Epithelial cell of esophagus (primary cell): ENCODE data around the gene APP.

Experiments
- DNase-seq: peaks from one replicate; pipeline ENCODE4 v3.0.0; 2010; ENCODE audit warnings: low read depth
- H3K4me3 ChIP-seq: 2 replicates; pipeline ENCODE4 v1.5.1; 2011; ENCODE audit warnings: mild to moderate bottlenecking, low read length, control low read depth
- TF ChIP-seq, protein P1 (sequence below): IDR thresholded peaks from 2 replicates; pipeline ENCODE4 v1.5.1; 2011; ENCODE audit warnings: low read depth, mild to moderate bottlenecking, low read length, control low read depth, inconsistent platforms; ENCODE audit not compliant: insufficient read depth; ENCODE audit errors: missing control alignments

Gene APP

GRCh38 chr21:26177187-26177586 lies 6.6 kb upstream of the APP start:
- DNase-seq, result no peak
- no peak overlapping the region for H3K4me3 ChIP-seq
- TF ChIP-seq, protein P1, sequence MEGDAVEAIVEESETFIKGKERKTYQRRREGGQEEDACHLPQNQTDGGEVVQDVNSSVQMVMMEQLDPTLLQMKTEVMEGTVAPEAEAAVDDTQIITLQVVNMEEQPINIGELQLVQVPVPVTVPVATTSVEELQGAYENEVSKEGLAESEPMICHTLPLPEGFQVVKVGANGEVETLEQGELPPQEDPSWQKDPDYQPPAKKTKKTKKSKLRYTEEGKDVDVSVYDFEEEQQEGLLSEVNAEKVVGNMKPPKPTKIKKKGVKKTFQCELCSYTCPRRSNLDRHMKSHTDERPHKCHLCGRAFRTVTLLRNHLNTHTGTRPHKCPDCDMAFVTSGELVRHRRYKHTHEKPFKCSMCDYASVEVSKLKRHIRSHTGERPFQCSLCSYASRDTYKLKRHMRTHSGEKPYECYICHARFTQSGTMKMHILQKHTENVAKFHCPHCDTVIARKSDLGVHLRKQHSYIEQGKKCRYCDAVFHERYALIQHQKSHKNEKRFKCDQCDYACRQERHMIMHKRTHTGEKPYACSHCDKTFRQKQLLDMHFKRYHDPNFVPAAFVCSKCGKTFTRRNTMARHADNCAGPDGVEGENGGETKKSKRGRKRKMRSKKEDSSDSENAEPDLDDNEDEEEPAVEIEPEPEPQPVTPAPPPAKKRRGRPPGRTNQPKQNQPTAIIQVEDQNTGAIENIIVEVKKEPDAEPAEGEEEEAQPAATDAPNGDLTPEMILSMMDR, result no peak

DNA sequence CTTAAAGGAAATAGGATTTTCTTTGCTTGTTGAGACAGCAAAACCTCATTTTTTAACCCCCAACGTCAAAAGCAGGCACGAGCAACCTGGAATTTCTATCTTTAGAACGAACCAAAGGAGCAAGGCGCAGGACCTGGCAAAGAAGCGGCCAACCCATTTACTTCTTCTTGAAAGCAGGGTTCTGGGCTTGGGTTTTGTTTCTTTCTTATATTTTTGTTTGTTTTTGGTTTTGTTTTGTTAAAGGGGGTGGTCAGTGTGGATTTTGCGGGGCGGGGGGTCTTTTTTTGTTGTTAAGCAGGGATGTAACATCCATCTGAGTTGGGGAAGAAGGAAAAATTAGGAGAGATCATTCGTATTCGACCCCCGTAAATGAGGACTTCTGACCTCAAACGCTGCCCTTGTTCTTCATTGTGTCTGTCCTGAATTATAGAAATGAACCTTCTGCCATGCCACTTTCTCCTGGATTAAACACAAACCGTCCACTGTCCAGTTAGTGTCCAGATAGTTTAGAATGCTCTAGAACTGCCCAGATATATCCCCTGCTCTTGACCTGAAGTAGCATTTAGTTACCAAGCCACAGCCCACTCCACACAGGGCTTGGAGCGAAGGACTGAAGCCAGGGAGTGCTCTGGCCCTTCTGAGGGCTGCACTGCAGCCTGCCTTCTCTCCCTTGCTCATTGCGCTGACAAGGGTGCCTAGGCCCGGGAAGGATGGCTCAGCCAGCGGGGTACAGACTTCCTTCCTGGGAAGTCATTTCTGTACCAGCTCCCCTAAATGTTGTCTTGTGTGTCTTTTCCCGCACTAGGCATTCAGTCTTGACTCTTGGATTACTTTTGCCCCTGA lies 909 bp upstream of the APP start:
- TF ChIP-seq, protein P1, result no peak
- DNase-seq, result no peak
- peak overlapping the region; percentile 62 for H3K4me3 ChIP-seq

GRCh38 chr21:26169611-26170470 lies 729 bp downstream of the APP start:
- peak overlapping the region; percentile 82 for H3K4me3 ChIP-seq
- TF ChIP-seq, protein P1, result no peak
- DNase-seq, result peak; percentile 55

GRCh38 chr21:26169061-26169610 lies 1.4 kb downstream of the APP start:
- TF ChIP-seq, protein P1, result peak; percentile 54
- peak overlapping the region; percentile 82 for H3K4me3 ChIP-seq
- DNase-seq, result peak; percentile 68

- TF ChIP-seq, protein P1, result no peak
- no peak for DNase-seq
- H3K4me3 ChIP-seq, result peak overlapping the region; percentile 82
Measured at GRCh38 chr21:26168371-26168770, 2.2 kb downstream of the APP start.

GRCh38 chr21:26167593-26167992 lies 3.0 kb downstream of the APP start:
- no peak for DNase-seq
- TF ChIP-seq, protein P1, result no peak
- H3K4me3 ChIP-seq, result peak overlapping the region; percentile 82
